Kidney (tissue), 14 donors: ENCODE measurements around the gene CA12. TPM values are rescaled to one million over a fixed set of nuclear protein-coding genes. Genes with fewer than 3 reads are reported as not detected.

Experiments used
- DNase-seq, 5 donors: peaks; one replicate each; pipeline ENCODE4 v3.0.0-alpha.2; 2013 to 2020
- FAIRE-seq: peaks from 2 replicates; lab custom pipeline; 2012; peaks lifted over from hg19 to GRCh38; lab: Jason Lieb, UNC
- H3K27ac ChIP-seq, 2 donors: one replicate each; pipeline ENCODE4 v1.7.0; 2013; ENCODE audit warnings: low read depth in 2 of 2, low read length in 2 of 2, inconsistent platforms in 1 of 2
- H3K27me3 ChIP-seq: one replicate; pipeline ENCODE4 v1.7.1; 2013; ENCODE audit warnings: low read length, inconsistent platforms; ENCODE audit not compliant: control insufficient read depth, insufficient read depth
- H3K36me3 ChIP-seq, 3 donors: one replicate each; pipeline versions ENCODE4 v1.7.0 to v1.7.1; 2013; ENCODE audit warnings: low read length in 3 of 3, control low read depth in 1 of 3, inconsistent platforms in 1 of 3; ENCODE audit not compliant: insufficient read depth in 3 of 3, control insufficient read depth in 2 of 3
- H3K4me1 ChIP-seq, 3 donors: one replicate each; pipeline versions ENCODE4 v1.7.0 to v1.7.1; 2013; ENCODE audit warnings: low read length in 3 of 3, inconsistent platforms in 1 of 3, low read depth in 1 of 3; ENCODE audit not compliant: control insufficient read depth in 2 of 3, insufficient read depth in 2 of 3
- H3K4me3 ChIP-seq, 3 donors: one replicate each; pipeline versions ENCODE4 v1.7.0 to v1.8.1; 2013; ENCODE audit warnings: low read length in 3 of 3, control low read depth in 1 of 3, inconsistent platforms in 1 of 3
- H3K9ac ChIP-seq, 3 donors: one replicate each; pipeline versions ENCODE4 v1.7.0 to v1.7.1; 2013; ENCODE audit warnings: low read length in 3 of 3, control low read depth in 1 of 3, inconsistent platforms in 1 of 3
- H3K9me3 ChIP-seq, 3 donors: one replicate each; pipeline versions ENCODE4 v1.7.0 to v1.7.1; 2013; ENCODE audit warnings: low read length in 3 of 3, control low read depth in 1 of 3, inconsistent platforms in 1 of 3; ENCODE audit not compliant: control insufficient read depth in 2 of 3, insufficient read depth in 1 of 3
- CTCF ChIP-seq: IDR thresholded peaks from 3 replicates; pipeline ENCODE4 v1.5.1; 2012; ENCODE audit warnings: mild to moderate bottlenecking, moderate library complexity, borderline replicate concordance; ENCODE audit not compliant: insufficient read depth; ENCODE audit errors: extremely low read depth
- intact Hi-C: fragments of 100-400 bp; cut with DNase I; formaldehyde crosslinking; loops from one replicate; pipeline ENCODE4 v1.11.1; 2022
- polyA plus RNA-seq: library from polyadenylated mRNA; stranded (reverse); fragments of 350-450 nt; fragmentation: Illumina TruSeq; extraction: RNeasy Lipid Tissue Mini Kit (QIAGEN cat#74804); gene quantifications from one replicate; pipeline ENCODE4 v1.2.3, GENCODE V29; 2014; ENCODE audit warnings: low read depth, low replicate concordance; ENCODE audit not compliant: insufficient read depth
- total RNA-seq: library from RNA; stranded (reverse); fragmentation: NEBNext Ultra II Directional; extraction: Animal tissue kit (Norgen Biotek cat#: 25700); gene quantifications from one replicate; pipeline ENCODE4 v1.2.1, GENCODE V29; 2021
- donor health status: control.
- donor health status: control.
- donor health status: control.
- donor health status: control.
- donor health status: control.
- donor health status: DM: yes; HTN: yes; CAD: no.
- donor health status: Normal renal cell carcinoma (clear cell type).

Gene CA12
- total and polyA plus RNA-seq, 2 donors from 2014 or later, result 237 to 242 TPM

GRCh38 chr15:63425426-63425985, 43.9 kb upstream of the CA12 start:
- no peak overlapping the region for H3K9ac ChIP-seq
- FAIRE-seq (no peak), DNase-seq (no peak)
- no peaks in the 10 kb centered on the region for H3K36me3 ChIP-seq
- H3K4me3 ChIP-seq, result no peak overlapping the region
- H3K9me3 ChIP-seq, result peaks cover 0 to 3% (median 1%) of the 10 kb centered on the region in 3 donors
- no peaks in the 10 kb centered on the region for H3K4me1 ChIP-seq
- H3K27ac ChIP-seq, result no peak overlapping the region
- no peak for TF ChIP-seq CTCF
- H3K27me3 ChIP-seq, result no peaks in the 10 kb centered on the region
- intact Hi-C loops, result no loop called here

- H3K9ac ChIP-seq, result no peak overlapping the region
- DNase-seq (no peak), FAIRE-seq (no peak)
- TF ChIP-seq CTCF, result no peak
- intact Hi-C loops, result no loop called here
- no peaks in the 10 kb centered on the region for H3K27me3 ChIP-seq
- H3K4me1 ChIP-seq, result no peaks in the 10 kb centered on the region
- H3K36me3 ChIP-seq, result no peaks in the 10 kb centered on the region
- peaks cover 0 to 3% (median 1%) of the 10 kb centered on the region in 3 donors for H3K9me3 ChIP-seq
- H3K4me3 ChIP-seq, result no peak overlapping the region
- H3K27ac ChIP-seq, result no peak overlapping the region
Observed at GRCh38 chr15:63422891-63423590, 41.4 kb upstream of the CA12 start.

GRCh38 chr15:63421433-63421832, 39.8 kb upstream of the CA12 start:
- intact Hi-C loops, result no loop called here
- Histone ChIP-seq H3K9me3 (peaks cover 0 to 3% (median 1%) of the 10 kb centered on the region in 3 donors), H3K9ac (no peak overlapping the region), H3K36me3 (no peaks in the 10 kb centered on the region), H3K27ac (no peak overlapping the region), H3K4me3 (no peak overlapping the region), H3K27me3 (no peaks in the 10 kb centered on the region), H3K4me1 (no peaks in the 10 kb centered on the region)
- no peak for FAIRE-seq
- no peak for TF ChIP-seq CTCF
- DNase-seq, result no peak
